ENCODE data around the gene CALHM5.
A peak's percentile ranks its signal among the peaks of the same experiment; 100 is the strongest.

CALHM5 gene

DNA sequence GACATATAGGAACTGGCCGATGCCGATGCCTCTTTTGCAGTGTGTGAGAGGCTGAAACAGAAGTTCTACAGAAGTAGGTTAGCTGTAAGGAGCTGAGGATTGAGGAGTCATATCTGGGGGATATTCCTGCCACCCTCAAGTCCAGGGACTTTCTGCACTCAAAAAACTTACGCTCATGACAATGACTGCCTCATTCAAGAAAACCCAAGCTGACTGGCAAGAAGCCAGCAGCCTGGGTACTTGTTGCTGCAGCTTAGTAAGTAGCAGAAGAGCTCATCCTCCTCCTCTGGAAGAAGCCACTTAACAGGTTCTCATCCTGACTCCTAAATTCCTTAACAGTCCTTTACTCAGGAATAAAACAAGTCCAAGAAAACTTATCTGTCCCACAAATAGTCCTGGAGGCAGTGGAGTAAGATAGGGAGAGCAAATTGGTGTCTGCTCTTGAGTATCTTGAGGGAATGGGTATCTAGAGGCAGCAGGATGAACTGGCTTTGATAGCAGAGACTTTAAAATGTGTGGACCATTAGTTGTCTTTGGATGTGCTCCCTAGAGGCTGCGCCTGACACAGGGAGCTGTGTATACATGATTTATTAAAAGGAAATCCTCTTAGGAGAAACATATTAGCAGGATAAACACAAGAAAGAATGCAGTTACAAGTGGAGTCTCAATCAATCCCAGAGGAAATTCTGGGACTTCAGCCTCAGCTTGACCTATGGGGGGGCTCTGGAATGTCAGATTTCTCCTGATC lies 7.4 kb downstream of the CALHM5 start:
- Mint-ChIP-seq H3K27me3 (peaks cover 12 to 20% of the 10 kb centered on the region in 2 donors), H3K4me1 (ENCODE audit: low read depth in 2 of 2) (peaks cover 0 to 2% of the 10 kb centered on the region in 2 donors), H3K27ac (no peak overlapping the region), H3K9me3 (no peaks in the 10 kb centered on the region), H3K36me3 (ENCODE audit: insufficient read depth) (peaks cover 2% of the 10 kb centered on the region), H3K4me3 (no peak overlapping the region)
- ATAC-seq (replicated peaks), result no peak
- no peak for DNase-seq

DNA sequence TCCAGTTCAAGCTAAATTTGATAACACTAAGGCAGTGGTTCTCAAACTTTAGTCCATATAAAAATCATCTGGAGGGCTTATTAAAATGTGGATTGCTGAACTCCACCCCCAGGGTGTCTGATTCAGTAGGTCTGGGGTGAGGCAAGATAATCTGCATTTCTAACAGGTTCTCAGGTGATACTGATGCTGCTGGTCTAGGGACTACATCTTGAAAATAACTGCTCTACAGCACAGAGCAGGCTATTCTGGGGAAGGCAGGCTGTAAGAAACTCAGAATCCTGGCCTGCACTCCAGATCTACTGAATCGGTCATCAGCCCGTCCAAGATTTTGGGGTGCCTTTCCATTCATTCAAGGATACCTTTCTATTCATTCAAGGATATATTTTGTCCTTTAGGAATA lies 11.5 kb downstream of the CALHM5 start:
- Mint-ChIP-seq H3K27me3 (peaks cover 21 to 24% of the 10 kb centered on the region in 2 donors), H3K4me3 (no peak overlapping the region), H3K27ac (no peak overlapping the region), H3K9me3 (no peaks in the 10 kb centered on the region), H3K4me1 (ENCODE audit: low read depth in 2 of 2) (no peaks in the 10 kb centered on the region), H3K36me3 (ENCODE audit: insufficient read depth) (no peaks in the 10 kb centered on the region)
- no peak for ATAC-seq (replicated peaks)
- DNase-seq, result no peak

DNA sequence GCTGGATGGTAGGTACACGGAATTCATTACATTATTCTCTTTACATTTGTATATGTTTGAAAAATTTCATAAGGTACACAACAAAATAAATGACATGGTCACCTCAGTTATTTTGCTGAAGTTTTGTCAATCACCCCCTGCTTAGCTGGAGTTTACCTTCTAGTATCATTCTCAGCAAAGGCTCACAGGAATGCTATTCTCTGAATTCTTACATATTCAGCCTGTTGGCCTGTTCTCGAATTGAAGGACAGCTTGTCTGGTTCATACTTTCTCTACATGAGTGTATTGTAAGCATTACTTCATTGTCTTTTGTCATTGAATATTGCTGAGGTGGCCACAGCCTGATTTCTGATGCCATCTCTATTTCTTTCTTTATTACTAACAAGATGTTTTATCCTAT lies 12.8 kb downstream of the CALHM5 start:
- Mint-ChIP-seq H3K9me3 (no peaks in the 10 kb centered on the region), H3K27me3 (peaks cover 16 to 17% of the 10 kb centered on the region in 2 donors), H3K36me3 (ENCODE audit: insufficient read depth) (no peaks in the 10 kb centered on the region), H3K4me1 (ENCODE audit: low read depth in 2 of 2) (no peaks in the 10 kb centered on the region), H3K27ac (no peak overlapping the region), H3K4me3 (no peak overlapping the region)
- DNase-seq (no peak), ATAC-seq (replicated peaks) (no peak)

DNA sequence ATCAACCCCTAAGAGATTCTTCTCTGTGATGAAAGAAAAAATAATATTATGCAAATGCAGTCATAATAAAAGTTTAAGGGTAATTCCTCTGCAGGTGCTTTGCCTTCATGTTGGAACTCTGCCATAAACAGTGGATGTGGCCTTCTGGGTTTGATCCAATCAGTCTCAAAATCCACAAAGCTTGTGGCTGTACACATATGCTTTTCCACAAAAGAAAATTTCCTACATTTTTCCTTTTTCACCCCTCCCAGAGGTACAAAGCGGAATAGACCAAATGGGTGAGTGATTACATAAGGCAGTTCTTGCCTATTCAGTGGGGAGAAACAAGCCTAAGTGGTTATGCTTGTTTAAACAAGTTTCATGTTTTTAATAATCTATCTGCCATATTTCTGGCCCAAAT lies 16.7 kb downstream of the CALHM5 start:
- no peaks in the 10 kb centered on the region for H3K36me3 Mint-ChIP-seq (ENCODE audit: insufficient read depth)
- no peaks in the 10 kb centered on the region for H3K9me3 Mint-ChIP-seq
- DNase-seq (no peak), ATAC-seq (replicated peaks) (no peak)
- H3K4me1 Mint-ChIP-seq (ENCODE audit: low read depth in 2 of 2), result no peaks in the 10 kb centered on the region
- H3K4me3 Mint-ChIP-seq, result no peak overlapping the region
- H3K27me3 Mint-ChIP-seq, result peaks cover 24 to 44% of the 10 kb centered on the region in 2 donors
- no peak overlapping the region for H3K27ac Mint-ChIP-seq

DNA sequence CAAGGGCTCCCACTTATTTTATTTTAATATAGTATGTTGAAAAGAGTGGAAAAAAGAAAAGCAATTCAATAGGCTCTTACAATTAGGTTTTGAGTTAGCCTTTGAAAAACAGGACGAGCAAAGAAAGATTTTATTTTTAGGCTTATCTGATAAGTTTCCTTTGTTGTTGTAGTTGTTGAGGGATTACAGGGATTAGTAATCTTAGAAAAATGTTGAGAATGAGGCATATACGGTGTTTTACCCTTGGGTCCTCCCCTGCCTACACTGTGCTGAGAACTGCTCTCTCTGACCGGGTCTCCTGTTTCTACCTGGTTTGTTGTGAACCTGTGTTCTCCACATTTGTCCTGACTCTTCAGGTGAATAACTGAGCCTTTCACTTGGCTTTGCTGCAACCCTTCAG lies 17.3 kb downstream of the CALHM5 start:
- H3K9me3 Mint-ChIP-seq, result no peaks in the 10 kb centered on the region
- no peak for ATAC-seq (replicated peaks)
- no peak for DNase-seq
- H3K4me1 Mint-ChIP-seq (ENCODE audit: low read depth in 2 of 2), result no peaks in the 10 kb centered on the region
- H3K27ac Mint-ChIP-seq, result no peak overlapping the region
- no peaks in the 10 kb centered on the region for H3K36me3 Mint-ChIP-seq (ENCODE audit: insufficient read depth)
- H3K27me3 Mint-ChIP-seq, result peaks cover 30 to 50% of the 10 kb centered on the region in 2 donors
- no peak overlapping the region for H3K4me3 Mint-ChIP-seq

DNA sequence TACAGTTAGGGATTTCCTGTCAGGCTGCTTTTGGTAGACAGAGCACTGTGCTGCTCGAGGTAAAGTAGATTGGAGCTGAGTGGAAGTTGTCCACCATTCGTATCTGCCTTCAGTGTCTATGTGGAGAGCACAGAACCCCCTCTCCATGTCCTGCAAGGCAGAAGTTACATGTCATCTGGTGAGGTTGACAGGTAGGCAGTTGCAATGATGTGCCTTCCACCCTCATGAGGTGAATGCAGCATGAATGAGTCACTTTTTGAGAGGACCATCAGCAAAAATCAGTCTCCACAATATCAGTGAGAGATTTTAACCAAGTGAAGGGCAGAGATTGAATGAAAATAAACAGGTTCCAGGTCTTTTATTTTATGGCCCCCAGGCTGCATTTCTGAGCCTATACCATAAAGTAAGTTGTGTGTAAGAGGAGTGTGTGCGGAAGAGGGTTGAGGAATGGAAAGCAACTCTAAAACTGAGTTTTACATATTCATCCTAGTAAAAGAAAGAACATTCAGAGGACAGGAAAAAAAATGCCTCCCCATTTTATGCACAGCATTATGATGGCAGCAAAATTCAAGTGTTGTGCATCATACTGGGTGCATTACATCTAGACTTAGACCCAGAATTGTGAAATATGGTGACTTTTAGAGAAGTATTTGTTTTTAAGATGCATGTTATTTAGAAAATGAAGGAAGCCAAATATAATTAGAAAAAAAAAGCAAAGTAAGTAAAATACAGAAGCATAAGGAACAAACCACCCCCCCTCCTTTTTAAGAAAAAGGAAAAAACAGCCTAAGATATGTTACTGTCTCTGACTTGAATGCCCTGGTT lies 18.2 kb downstream of the CALHM5 start:
- no peaks in the 10 kb centered on the region for H3K4me1 Mint-ChIP-seq (ENCODE audit: low read depth in 2 of 2)
- ATAC-seq (replicated peaks) (no peak), DNase-seq (no peak)
- no peaks in the 10 kb centered on the region for H3K36me3 Mint-ChIP-seq (ENCODE audit: insufficient read depth)
- H3K27me3 Mint-ChIP-seq, result peaks cover 35 to 53% of the 10 kb centered on the region in 2 donors
- no peaks in the 10 kb centered on the region for H3K9me3 Mint-ChIP-seq
- H3K4me3 Mint-ChIP-seq, result no peak overlapping the region
- no peak overlapping the region for H3K27ac Mint-ChIP-seq

DNA sequence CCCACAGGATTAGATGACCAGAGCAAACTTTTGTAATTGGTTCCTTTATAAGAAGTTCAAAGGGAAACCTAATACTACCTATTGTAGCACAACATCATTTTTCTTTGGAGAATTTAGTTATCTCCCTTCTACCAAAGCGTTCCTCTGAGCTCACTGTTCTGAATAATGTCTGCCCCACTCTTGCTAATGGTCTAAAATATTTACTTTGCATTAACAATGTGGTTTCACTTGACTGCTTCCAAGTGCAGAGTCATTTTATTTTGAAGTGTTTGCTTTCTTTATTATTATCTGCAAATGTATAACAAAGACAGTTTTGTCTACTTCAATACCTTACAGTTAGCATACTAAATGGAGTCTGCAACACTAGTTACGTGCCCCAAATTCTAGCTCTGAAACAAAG lies 19.0 kb downstream of the CALHM5 start:
- H3K36me3 Mint-ChIP-seq (ENCODE audit: insufficient read depth), result no peaks in the 10 kb centered on the region
- no peaks in the 10 kb centered on the region for H3K4me1 Mint-ChIP-seq (ENCODE audit: low read depth in 2 of 2)
- DNase-seq (no peak), ATAC-seq (replicated peaks) (no peak)
- H3K9me3 Mint-ChIP-seq, result no peaks in the 10 kb centered on the region
- peaks cover 35 to 53% of the 10 kb centered on the region in 2 donors for H3K27me3 Mint-ChIP-seq
- no peak overlapping the region for H3K27ac Mint-ChIP-seq
- H3K4me3 Mint-ChIP-seq, result no peak overlapping the region

DNA sequence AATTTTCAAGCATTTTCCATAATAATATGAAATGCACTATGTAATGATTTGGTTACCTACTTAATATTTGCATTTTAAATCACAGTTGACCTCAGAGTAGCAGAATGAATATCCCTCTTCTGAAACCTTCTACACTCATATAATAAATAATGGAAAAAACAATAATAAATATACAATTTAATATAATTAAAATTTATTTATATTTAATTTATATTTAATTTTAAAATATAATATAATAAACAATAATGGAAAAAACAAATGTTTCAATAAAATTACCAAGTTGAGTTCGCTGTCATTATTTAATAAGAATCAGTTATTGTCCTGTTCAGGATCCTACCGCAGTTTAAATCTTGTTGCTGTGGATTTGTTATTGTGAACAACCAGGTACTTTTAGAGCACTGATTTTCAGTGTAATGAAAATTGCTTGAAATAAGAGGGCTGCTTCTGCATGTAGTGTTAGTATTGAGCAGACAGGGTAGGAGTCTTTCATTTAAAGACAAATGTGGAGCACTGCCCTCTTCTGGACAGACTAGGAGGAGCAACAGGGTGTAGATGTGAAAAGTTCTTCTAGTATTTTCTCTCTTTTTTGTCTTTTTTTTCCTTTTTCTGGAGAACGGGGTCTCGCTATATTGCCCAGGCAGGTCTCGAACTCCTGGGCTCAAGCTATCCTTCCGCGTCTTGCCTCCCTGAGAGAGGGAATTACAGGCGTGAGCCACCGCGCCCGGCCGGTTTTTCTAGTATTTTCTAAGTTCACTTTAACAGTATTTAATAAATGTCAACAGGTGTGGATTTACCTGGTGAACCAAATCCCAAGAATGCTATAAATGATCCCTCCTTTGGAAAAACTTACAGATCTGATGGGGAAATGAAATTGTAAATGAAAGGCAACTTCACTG lies 20.5 kb downstream of the CALHM5 start:
- Mint-ChIP-seq H3K4me1 (ENCODE audit: low read depth in 2 of 2) (no peaks in the 10 kb centered on the region), H3K9me3 (no peaks in the 10 kb centered on the region), H3K27ac (no peak overlapping the region), H3K36me3 (ENCODE audit: insufficient read depth) (no peaks in the 10 kb centered on the region), H3K4me3 (no peak overlapping the region), H3K27me3 (peaks cover 35 to 43% of the 10 kb centered on the region in 2 donors)
- ATAC-seq (replicated peaks) (peak; percentile 96), DNase-seq (peak; percentile 66 to 69 (median 68))

DNA sequence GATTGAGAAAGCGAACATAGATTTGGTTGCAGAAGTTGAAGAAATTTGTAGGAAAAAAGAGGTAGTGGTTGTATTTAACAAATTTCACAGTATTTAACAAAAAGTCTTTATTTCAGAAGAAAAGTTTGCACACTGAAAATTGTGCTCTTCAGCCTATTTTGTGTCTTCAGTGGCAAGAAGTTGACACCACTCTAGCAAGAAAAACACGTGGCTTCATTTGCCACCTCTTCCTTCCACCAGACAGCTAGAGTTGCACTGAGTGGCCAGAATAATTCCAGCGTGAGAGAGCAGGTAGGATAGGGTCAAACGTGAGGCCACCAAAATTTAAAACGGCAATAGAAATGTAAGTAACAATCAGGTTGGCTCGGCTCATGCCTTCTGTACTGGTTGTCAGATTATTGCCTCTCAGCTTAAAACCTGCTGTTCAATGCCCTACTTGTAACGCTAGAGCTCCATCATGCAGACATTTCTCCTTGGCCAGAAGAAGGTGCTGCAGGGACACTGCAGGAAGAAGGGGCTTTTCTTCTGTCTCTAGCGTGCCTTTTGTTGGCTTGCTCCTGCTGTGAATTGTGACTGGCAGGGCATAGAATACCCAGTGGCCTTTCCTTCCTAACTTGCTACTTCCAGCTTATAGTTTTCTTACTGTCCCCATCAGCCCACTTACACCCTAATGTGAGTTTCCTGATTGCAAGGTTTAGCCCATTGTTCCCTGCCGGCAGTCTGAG lies 22.0 kb downstream of the CALHM5 start:
- no peaks in the 10 kb centered on the region for H3K9me3 Mint-ChIP-seq
- no peaks in the 10 kb centered on the region for H3K36me3 Mint-ChIP-seq (ENCODE audit: insufficient read depth)
- peaks cover 26 to 43% of the 10 kb centered on the region in 2 donors for H3K27me3 Mint-ChIP-seq
- ATAC-seq (replicated peaks), result no peak
- H3K4me1 Mint-ChIP-seq (ENCODE audit: low read depth in 2 of 2), result no peaks in the 10 kb centered on the region
- H3K27ac Mint-ChIP-seq, result no peak overlapping the region
- no peak for DNase-seq
- no peak overlapping the region for H3K4me3 Mint-ChIP-seq

DNA sequence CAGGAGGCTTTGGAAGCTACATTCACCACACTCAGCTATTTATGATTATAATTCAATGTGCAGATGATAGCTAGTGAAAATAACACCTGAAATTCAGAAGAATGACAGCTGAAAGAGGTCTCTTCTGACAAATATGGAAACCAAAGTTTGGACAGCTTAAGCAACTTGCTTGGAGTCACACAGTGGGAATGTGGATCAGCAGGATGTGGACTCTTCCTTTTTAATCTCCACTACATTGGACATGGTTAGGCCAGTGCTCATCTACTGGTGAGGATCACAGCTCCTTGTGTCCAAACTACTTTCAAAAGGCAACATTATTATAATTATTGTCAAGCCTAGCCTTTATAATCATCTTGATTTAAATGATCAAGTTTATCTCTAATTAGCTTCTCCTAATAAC lies 23.7 kb downstream of the CALHM5 start:
- Mint-ChIP-seq H3K4me1 (ENCODE audit: low read depth in 2 of 2) (no peaks in the 10 kb centered on the region), H3K36me3 (ENCODE audit: insufficient read depth) (no peaks in the 10 kb centered on the region), H3K27ac (no peak overlapping the region), H3K27me3 (peaks cover 17 to 32% of the 10 kb centered on the region in 2 donors), H3K9me3 (no peaks in the 10 kb centered on the region), H3K4me3 (no peak overlapping the region)
- no peak for ATAC-seq (replicated peaks)
- DNase-seq, result no peak

DNA sequence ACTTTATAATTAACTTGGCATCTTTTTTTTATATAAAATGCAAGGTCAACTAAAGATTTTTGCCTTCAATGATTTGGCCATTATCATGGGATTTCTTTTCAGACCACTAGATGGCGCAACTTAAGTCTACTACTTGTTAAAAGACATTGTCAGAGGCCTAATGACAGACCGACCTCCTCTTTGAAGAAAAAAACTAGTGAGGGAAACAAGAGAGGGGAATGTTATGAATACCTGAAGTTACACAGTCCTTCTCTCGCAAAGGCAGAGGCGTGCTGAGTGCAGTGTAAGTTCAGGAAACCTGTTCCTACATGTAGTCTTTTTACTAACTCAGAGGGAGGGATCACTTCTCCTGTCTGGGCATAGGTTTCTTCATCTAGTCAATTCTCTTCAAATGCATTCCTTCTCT lies 24.8 kb downstream of the CALHM5 start:
- ATAC-seq (replicated peaks) (peak; percentile 67), DNase-seq (peak; percentile 41 to 45 (median 44))
- no peaks in the 10 kb centered on the region for H3K9me3 Mint-ChIP-seq
- no peaks in the 10 kb centered on the region for H3K36me3 Mint-ChIP-seq (ENCODE audit: insufficient read depth)
- H3K4me3 Mint-ChIP-seq, result no peak overlapping the region
- peaks cover 27 to 35% of the 10 kb centered on the region in 2 donors for H3K27me3 Mint-ChIP-seq
- H3K4me1 Mint-ChIP-seq (ENCODE audit: low read depth in 2 of 2), result no peaks in the 10 kb centered on the region
- no peak overlapping the region for H3K27ac Mint-ChIP-seq

DNA sequence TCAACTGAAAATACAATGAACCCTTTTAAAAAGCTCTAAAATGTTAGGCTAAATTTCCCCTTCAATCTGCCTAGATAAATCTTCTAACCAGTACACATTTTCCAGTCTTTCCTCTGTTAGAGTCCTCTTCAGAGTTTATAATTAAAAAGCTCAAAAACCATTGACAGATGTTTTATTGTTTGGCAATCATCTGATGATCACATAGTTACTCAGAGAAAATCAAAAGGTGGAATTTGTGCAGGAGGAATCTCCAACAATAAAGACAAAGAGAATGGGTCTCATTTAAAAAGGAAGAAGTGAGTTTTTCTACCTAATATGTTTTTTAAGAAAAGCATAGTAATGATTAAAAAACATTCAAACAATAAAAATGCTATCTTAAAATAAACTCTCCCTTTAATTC lies 31.0 kb downstream of the CALHM5 start:
- no peak overlapping the region for H3K4me3 Mint-ChIP-seq
- H3K27ac Mint-ChIP-seq, result no peak overlapping the region
- H3K27me3 Mint-ChIP-seq, result peaks cover 41 to 50% of the 10 kb centered on the region in 2 donors
- H3K9me3 Mint-ChIP-seq, result no peaks in the 10 kb centered on the region
- H3K4me1 Mint-ChIP-seq (ENCODE audit: low read depth in 2 of 2), result no peaks in the 10 kb centered on the region
- DNase-seq (no peak), ATAC-seq (replicated peaks) (no peak)
- H3K36me3 Mint-ChIP-seq (ENCODE audit: insufficient read depth), result no peaks in the 10 kb centered on the region

DNA sequence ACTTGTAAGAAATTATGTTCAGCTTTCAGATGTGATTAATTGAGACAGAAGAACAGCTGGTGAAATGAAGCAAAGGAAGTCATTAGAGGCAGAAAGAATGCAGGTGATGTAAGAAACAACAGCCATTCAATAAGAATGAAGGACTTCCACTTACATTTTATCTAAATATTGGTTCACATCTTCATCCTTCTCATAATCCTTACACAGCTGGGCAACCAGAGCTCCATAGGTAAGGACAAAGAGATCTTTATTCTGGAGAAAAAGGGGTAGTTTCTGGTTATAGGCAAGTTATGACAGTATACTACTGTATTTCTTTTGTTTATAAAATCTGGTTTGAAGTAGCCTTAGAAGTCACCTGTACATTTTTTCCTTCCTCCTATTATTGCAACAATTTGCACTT lies 31.7 kb downstream of the CALHM5 start:
- no peak for ATAC-seq (replicated peaks)
- DNase-seq, result no peak
- Mint-ChIP-seq H3K9me3 (no peaks in the 10 kb centered on the region), H3K27ac (no peak overlapping the region), H3K36me3 (ENCODE audit: insufficient read depth) (no peaks in the 10 kb centered on the region), H3K4me3 (no peak overlapping the region), H3K27me3 (peaks cover 41 to 50% of the 10 kb centered on the region in 2 donors), H3K4me1 (ENCODE audit: low read depth in 2 of 2) (no peaks in the 10 kb centered on the region)

Measured in effector memory CD8-positive, alpha-beta T cell (primary cell).